CD4-positive, alpha-beta T cell treated with Interleukin-4 for 1 hour (primary cell): ENCODE results near the gene COPS3.

ENCODE experiments used
- DNase-seq, 2 donors: peaks; one replicate each; pipeline ENCODE4 v3.0.0-alpha.2; 2020 to 2022

COPS3 gene

GRCh38 chr17:17239832-17240231 is 41.2 kb downstream of the COPS3 start:
- no peak for DNase-seq

- peak; percentile 89 to 90 for DNase-seq
These were observed 43.8 kb downstream of the COPS3 start, which contains the start of gene FLCN for GRCh38 chr17:17237026-17237799. TSS of gene FLCN (minus strand) at chr17:17237168. CDS start at chr17:17228137, 9,031 bp downstream.

- DNase-seq, result no peak
These were observed 44.6 kb downstream of the COPS3 start for GRCh38 chr17:17236295-17237025.

- no peak for DNase-seq
These were observed 45.6 kb downstream of the COPS3 start for GRCh38 chr17:17235212-17236174.

GRCh38 chr17:17232303-17232621 is 48.8 kb downstream of the COPS3 start:
- no peak for DNase-seq

- no peak for DNase-seq
These were observed 49.3 kb downstream of the COPS3 start for GRCh38 chr17:17231621-17232302.

- no peak for DNase-seq
These were observed 51.3 kb downstream of the COPS3 start for GRCh38 chr17:17229416-17230384.

GRCh38 chr17:17228521-17229279 is 52.3 kb downstream of the COPS3 start:
- DNase-seq, result no peak

GRCh38 chr17:17227608-17228520 is 53.2 kb downstream of the COPS3 start:
- no peak for DNase-seq

GRCh38 chr17:17226451-17227265 is 54.4 kb downstream of the COPS3 start:
- DNase-seq, result no peak

GRCh38 chr17:17225901-17226300 is 55.1 kb downstream of the COPS3 start:
- DNase-seq, result no peak

- no peak for DNase-seq
These were observed 56.9 kb downstream of the COPS3 start for GRCh38 chr17:17224137-17224536.

GRCh38 chr17:17223736-17224135 is 57.3 kb downstream of the COPS3 start:
- no peak for DNase-seq

- no peak for DNase-seq
These were observed 59.7 kb downstream of the COPS3 start for GRCh38 chr17:17221329-17221728.

GRCh38 chr17:17220529-17220928 is 60.5 kb downstream of the COPS3 start:
- DNase-seq, result no peak

GRCh38 chr17:17217995-17218394 is 63.1 kb downstream of the COPS3 start:
- no peak for DNase-seq

- DNase-seq, result no peak
These were observed 64.3 kb downstream of the COPS3 start for GRCh38 chr17:17216776-17217175.

GRCh38 chr17:17216236-17216635 is 64.8 kb downstream of the COPS3 start:
- no peak for DNase-seq

- no peak for DNase-seq
These were observed 65.5 kb downstream of the COPS3 start for GRCh38 chr17:17215575-17215974.
